Neuronal stem cell (in vitro differentiated cells): ENCODE measurements around the gene DDC.
A peak's percentile ranks its signal among the peaks of the same experiment; 100 is the strongest.

Experiments
- DNase-seq: peaks from one replicate; pipeline ENCODE4 v3.0.0-alpha.2; 2013; ENCODE audit warnings: low spot score
- H2AFZ ChIP-seq: one replicate; pipeline ENCODE4 v1.6.1; 2013; ENCODE audit warnings: mild to moderate bottlenecking, low read length, inconsistent platforms
- H2AK5ac ChIP-seq: 2 replicates; pipeline ENCODE4 v1.6.1; 2013; ENCODE audit warnings: low read depth, mild to moderate bottlenecking, inconsistent platforms, low read length, moderate library complexity, mixed read lengths
- H2BK120ac ChIP-seq: 2 replicates; pipeline ENCODE4 v1.6.1; 2013; ENCODE audit warnings: low read depth, mild to moderate bottlenecking, inconsistent platforms, low read length, moderate library complexity, mixed read lengths
- H2BK12ac ChIP-seq: one replicate; pipeline ENCODE4 v1.6.1; 2013; ENCODE audit warnings: low read length, inconsistent platforms
- H2BK15ac ChIP-seq: 2 replicates; pipeline ENCODE4 v1.6.1; 2013; ENCODE audit warnings: mild to moderate bottlenecking, low read length, inconsistent platforms, mixed read lengths
- H2BK5ac ChIP-seq: one replicate; pipeline ENCODE4 v1.6.1; 2013; ENCODE audit warnings: inconsistent platforms, mild to moderate bottlenecking, low read length, moderate library complexity
- H3K14ac ChIP-seq: one replicate; pipeline ENCODE4 v1.6.1; 2013; ENCODE audit warnings: low read length, inconsistent platforms
- H3K18ac ChIP-seq: 2 replicates; pipeline ENCODE4 v1.6.1; 2013; ENCODE audit warnings: low read length, inconsistent platforms
- H3K23ac ChIP-seq: 2 replicates; pipeline ENCODE4 v1.6.1; 2013; ENCODE audit warnings: low read depth, mild to moderate bottlenecking, mixed read lengths, low read length, inconsistent platforms; ENCODE audit not compliant: poor library complexity
- H3K27ac ChIP-seq: replicated peaks from 3 replicates; pipeline ENCODE4 v1.5.1; 2013; ENCODE audit warnings: low read length, inconsistent platforms
- H3K27me3 ChIP-seq, 3 experiments: 2 replicates each; pipeline ENCODE4 v1.6.1; 2013; ENCODE audit warnings: low read length in 3 of 3, mild to moderate bottlenecking in 2 of 3, inconsistent platforms in 1 of 3, low read depth in 1 of 3, mixed read lengths in 1 of 3, moderate library complexity in 1 of 3; ENCODE audit not compliant: control insufficient read depth in 3 of 3, insufficient read depth in 3 of 3
- H3K36me3 ChIP-seq, 2 donors: replicated peaks in 1 of 2; 2 replicates each; pipeline ENCODE4 v1.6.1; 2013; ENCODE audit warnings: low read length in 2 of 2; ENCODE audit not compliant: control insufficient read depth in 2 of 2, insufficient read depth in 2 of 2
- H3K4ac ChIP-seq: 2 replicates; pipeline ENCODE4 v1.6.1; 2013; ENCODE audit warnings: inconsistent platforms, mild to moderate bottlenecking, low read length, moderate library complexity
- H3K4me1 ChIP-seq, 2 donors: 1 replicate in 1 of 2; 2 replicates in 1 of 2; pipeline ENCODE4 v1.6.1; 2013; ENCODE audit warnings: low read length in 2 of 2, low read depth in 1 of 2; ENCODE audit not compliant: control insufficient read depth in 2 of 2, insufficient read depth in 1 of 2
- H3K4me2 ChIP-seq: one replicate; pipeline ENCODE4 v1.6.1; 2013; ENCODE audit warnings: mild to moderate bottlenecking, low read length, inconsistent platforms; ENCODE audit not compliant: insufficient read depth, poor library complexity, severe bottlenecking
- H3K4me3 ChIP-seq, 2 donors: 2 replicates each; pipeline ENCODE4 v1.5.1; 2013; ENCODE audit warnings: low read length in 2 of 2, mild to moderate bottlenecking in 2 of 2, inconsistent platforms in 1 of 2, moderate library complexity in 1 of 2
- H3K79me1 ChIP-seq: one replicate; pipeline ENCODE4 v1.6.1; 2013; ENCODE audit warnings: low read depth, mild to moderate bottlenecking, inconsistent platforms, low read length, moderate library complexity
- H3K9ac ChIP-seq: one replicate; pipeline ENCODE4 v1.6.1; 2013; ENCODE audit warnings: mild to moderate bottlenecking, low read depth, low read length, inconsistent platforms; ENCODE audit not compliant: poor library complexity
- H3K9me3 ChIP-seq, 2 donors: replicated peaks in 1 of 2; 2 replicates each; pipeline versions ENCODE3 to v1.6.1; 2013; ENCODE audit warnings: low read length in 2 of 2, mild to moderate bottlenecking in 2 of 2, inconsistent platforms in 1 of 2, low read depth in 1 of 2, mixed read lengths in 1 of 2, moderate library complexity in 1 of 2; ENCODE audit not compliant: control insufficient read depth in 2 of 2, insufficient read depth in 1 of 2
- H4K8ac ChIP-seq: one replicate; pipeline ENCODE4 v1.6.1; 2013; ENCODE audit warnings: low read depth, mild to moderate bottlenecking, inconsistent platforms, low read length, moderate library complexity
- H4K91ac ChIP-seq: one replicate; pipeline ENCODE4 v1.6.1; 2013; ENCODE audit warnings: low read length, low read depth, mild to moderate bottlenecking, inconsistent platforms; ENCODE audit not compliant: poor library complexity
- WGBS, 2 donors: extraction: QIAGEN DNeasy Blood & Tissue Kit; methylation state at CpG; one replicate each; pipeline ENCODE4 v1.1.7; 2013; ENCODE audit warnings: missing lambda C conversion rate in 2 of 2, mixed read lengths in 1 of 2; ENCODE audit not compliant: insufficient read length in 2 of 2, insufficient replicate concordance in 1 of 2; ENCODE audit errors: extremely low coverage in 2 of 2; 5-methylcytosine and 5-hydroxymethylcytosine counted together

The DDC gene

GRCh38 chr7:50533866-50534265, 31.3 kb downstream of the DDC start:
- Histone ChIP-seq H2BK12ac (no peak overlapping the region), H2AK5ac (no peak overlapping the region), H3K4me1 (peaks cover 3 to 7% of the 10 kb centered on the region in 2 donors), H3K27me3 (peaks cover 0 to 3% (median 0%) of the 10 kb centered on the region in 3 experiments), H3K14ac (no peak overlapping the region), H4K8ac (no peak overlapping the region), H3K23ac (no peak overlapping the region), H3K9ac (no peak overlapping the region), H3K79me1 (no peaks in the 10 kb centered on the region), H3K4me2 (no peak overlapping the region), H3K27ac (no peak overlapping the region), H2BK120ac (no peak overlapping the region), H4K91ac (no peak overlapping the region), H2BK15ac (no peak overlapping the region), H3K4ac (no peak overlapping the region), H3K4me3 (no peak overlapping the region), H2BK5ac (no peak overlapping the region), H2AFZ (no peak overlapping the region), H3K9me3 (no peaks in the 10 kb centered on the region), H3K18ac (no peak overlapping the region), H3K36me3 (no peaks in the 10 kb centered on the region)
- DNase-seq: no peak
- WGBS, 2 donors: no CpG with 5 or more reads among the region's 3 CpGs

- Histone ChIP-seq H2BK12ac (no peak overlapping the region), H3K4me3 (no peak overlapping the region), H3K14ac (no peak overlapping the region), H2BK15ac (no peak overlapping the region), H4K8ac (no peak overlapping the region), H3K18ac (no peak overlapping the region), H3K79me1 (no peaks in the 10 kb centered on the region), H3K9ac (no peak overlapping the region), H3K36me3 (no peaks in the 10 kb centered on the region), H2AFZ (peak overlapping the region; percentile 19), H3K9me3 (no peaks in the 10 kb centered on the region), H3K27ac (no peak overlapping the region), H2BK120ac (no peak overlapping the region), H3K27me3 (peaks cover 0 to 9% (median 0%) of the 10 kb centered on the region in 3 experiments), H2BK5ac (no peak overlapping the region), H3K23ac (no peak overlapping the region), H2AK5ac (no peak overlapping the region), H3K4me1 (peaks cover 3 to 10% of the 10 kb centered on the region in 2 donors), H4K91ac (no peak overlapping the region), H3K4ac (no peak overlapping the region), H3K4me2 (no peak overlapping the region)
- WGBS, 2 donors: no CpG with 5 or more reads among the region's 7 CpGs
- DNase-seq: no peak
Measured at GRCh38 chr7:50531928-50532327, 33.3 kb downstream of the DDC start.

DNA sequence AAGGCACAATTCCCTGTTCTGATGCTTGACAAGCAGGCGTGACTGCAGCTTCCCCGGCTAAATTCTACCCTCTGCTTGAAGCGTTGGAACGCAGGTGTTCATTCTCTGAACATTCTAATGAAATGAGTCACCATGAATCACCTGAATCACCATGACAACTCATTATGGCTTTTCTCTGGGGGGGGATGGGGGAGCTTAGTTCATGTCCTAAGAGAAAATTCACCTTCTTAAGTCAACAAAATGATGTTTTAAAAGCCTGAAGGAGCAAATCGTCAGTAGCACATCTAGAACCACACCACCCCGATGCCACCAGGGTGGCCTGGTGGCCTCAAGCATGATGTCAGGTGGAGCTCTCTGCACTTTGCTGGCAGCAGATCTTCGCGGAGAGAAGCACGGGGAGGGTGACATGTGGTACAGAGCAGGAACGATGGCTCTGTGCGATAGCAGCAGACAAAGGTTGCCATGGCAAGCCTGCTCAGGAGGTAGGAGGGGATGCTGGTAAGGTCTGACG, 33.7 kb downstream of the DDC start:
- Histone ChIP-seq H2BK120ac (no peak overlapping the region), H3K4ac (no peak overlapping the region), H2AK5ac (no peak overlapping the region), H2BK15ac (no peak overlapping the region), H2BK5ac (no peak overlapping the region), H4K8ac (no peak overlapping the region), H3K4me3 (no peak overlapping the region), H3K9ac (no peak overlapping the region), H3K36me3 (no peaks in the 10 kb centered on the region), H3K4me2 (no peak overlapping the region), H3K27ac (no peak overlapping the region), H2BK12ac (no peak overlapping the region), H3K27me3 (peaks cover 0 to 9% (median 0%) of the 10 kb centered on the region in 3 experiments), H4K91ac (no peak overlapping the region), H3K18ac (peak overlapping the region; percentile 73), H3K79me1 (no peaks in the 10 kb centered on the region), H2AFZ (no peak overlapping the region), H3K23ac (no peak overlapping the region), H3K9me3 (no peaks in the 10 kb centered on the region), H3K4me1 (peaks cover 3 to 10% of the 10 kb centered on the region in 2 donors), H3K14ac (no peak overlapping the region)
- no peak for DNase-seq
- no CpG with 5 or more reads among the region's 12 CpGs for whole genome bisulfite sequencing, 2 donors

GRCh38 chr7:50530766-50531165, 34.4 kb downstream of the DDC start:
- H2BK120ac ChIP-seq: no peak overlapping the region
- no peak overlapping the region for H3K4me2 ChIP-seq
- H3K9ac ChIP-seq: no peak overlapping the region
- no peaks in the 10 kb centered on the region for H3K79me1 ChIP-seq
- H2AK5ac ChIP-seq: no peak overlapping the region
- H3K27ac ChIP-seq: no peak overlapping the region
- peaks cover 0 to 9% (median 0%) of the 10 kb centered on the region in 3 experiments for H3K27me3 ChIP-seq
- WGBS, 2 donors: no CpG with 5 or more reads among the region's 1 CpG
- no peak overlapping the region for H4K8ac ChIP-seq
- no peaks in the 10 kb centered on the region for H3K9me3 ChIP-seq
- H3K36me3 ChIP-seq: no peaks in the 10 kb centered on the region
- H2AFZ ChIP-seq: no peak overlapping the region
- no peak overlapping the region for H4K91ac ChIP-seq
- no peak overlapping the region for H3K23ac ChIP-seq
- DNase-seq: no peak
- H3K4me1 ChIP-seq: peaks cover 3 to 10% of the 10 kb centered on the region in 2 donors
- no peak overlapping the region for H2BK5ac ChIP-seq
- no peak overlapping the region for H3K4me3 ChIP-seq
- H3K4ac ChIP-seq: no peak overlapping the region
- no peak overlapping the region for H3K14ac ChIP-seq
- H2BK15ac ChIP-seq: no peak overlapping the region
- no peak overlapping the region for H2BK12ac ChIP-seq
- H3K18ac ChIP-seq: no peak overlapping the region
